ENCODE measurements around the gene PARD3B.
A peak's percentile ranks its signal among the peaks of the same experiment; 100 is the strongest.

The PARD3B gene

DNA sequence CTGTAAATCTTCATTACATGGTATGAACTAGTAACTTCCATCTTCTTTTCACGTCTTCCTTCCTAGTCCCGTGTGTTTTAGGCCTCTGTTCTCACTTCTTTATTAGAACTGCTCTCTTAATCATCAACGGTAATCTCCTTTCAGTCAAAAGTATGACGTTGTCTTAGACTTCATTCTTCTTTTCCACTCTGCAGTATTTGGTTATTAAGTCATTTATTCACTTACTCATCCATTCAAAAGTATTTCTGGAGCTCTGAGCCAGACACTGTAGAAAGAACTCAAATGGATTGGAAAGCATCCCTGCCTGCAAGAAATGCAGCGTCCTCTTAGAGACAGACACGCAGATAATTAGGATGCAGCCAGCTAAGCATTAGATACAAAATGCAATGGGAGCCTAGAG lies 642.5 kb downstream of the PARD3B start:
- H3K4me3 Mint-ChIP-seq = no peak overlapping the region
- H3K9me3 Mint-ChIP-seq = no peaks in the 10 kb centered on the region
- no peaks in the 10 kb centered on the region for H3K36me3 Mint-ChIP-seq
- no peaks in the 10 kb centered on the region for H3K27me3 Mint-ChIP-seq
- DNase-seq (no peak), ATAC-seq (replicated peaks) (no peak)
- no peak overlapping the region for H3K27ac Mint-ChIP-seq
- no peaks in the 10 kb centered on the region for H3K4me1 Mint-ChIP-seq

DNA sequence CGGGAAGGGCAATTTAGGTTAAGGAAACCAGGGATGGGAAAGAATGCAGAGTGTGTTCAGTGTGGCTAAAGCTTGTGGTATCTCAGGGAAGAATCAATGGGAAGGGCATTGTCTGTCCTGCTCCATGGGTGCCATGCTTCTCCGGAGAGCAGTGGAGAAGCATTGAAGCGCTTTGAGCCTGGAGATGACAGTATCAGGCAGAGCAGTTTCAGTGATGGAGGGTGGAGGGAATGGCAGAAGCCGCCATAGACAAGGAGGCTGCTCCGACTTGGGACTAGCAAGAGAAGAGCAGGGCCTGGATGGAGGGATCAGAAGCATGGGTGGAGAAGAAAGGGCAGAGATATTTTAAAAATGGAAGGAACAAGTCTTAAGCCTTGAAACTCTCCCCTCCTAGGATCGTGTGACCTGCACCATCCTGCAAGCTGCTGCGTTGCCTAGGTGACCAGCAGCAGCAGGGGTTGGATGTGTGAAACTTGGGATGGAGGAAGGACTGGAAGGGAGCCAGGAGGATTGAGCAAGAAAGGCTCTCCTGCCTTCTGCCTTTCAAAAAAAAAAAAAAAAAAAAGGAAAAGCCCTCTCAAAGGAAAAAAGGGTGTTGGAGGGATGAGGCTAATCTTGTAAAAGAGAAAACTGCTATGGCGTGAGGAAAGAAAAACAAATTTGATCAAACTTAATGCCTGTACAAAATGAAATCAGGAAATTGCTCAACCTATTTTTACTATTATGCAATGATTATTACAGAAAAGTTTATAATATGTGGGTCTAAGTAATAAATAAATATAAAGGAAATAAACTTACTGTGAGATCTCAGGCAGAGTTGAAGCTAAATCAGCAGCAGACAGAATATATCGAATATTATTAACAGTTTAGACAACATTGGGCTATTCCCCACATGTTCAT lies 643.2 kb downstream of the PARD3B start:
- no peaks in the 10 kb centered on the region for H3K4me1 Mint-ChIP-seq
- no peak for DNase-seq

DNA sequence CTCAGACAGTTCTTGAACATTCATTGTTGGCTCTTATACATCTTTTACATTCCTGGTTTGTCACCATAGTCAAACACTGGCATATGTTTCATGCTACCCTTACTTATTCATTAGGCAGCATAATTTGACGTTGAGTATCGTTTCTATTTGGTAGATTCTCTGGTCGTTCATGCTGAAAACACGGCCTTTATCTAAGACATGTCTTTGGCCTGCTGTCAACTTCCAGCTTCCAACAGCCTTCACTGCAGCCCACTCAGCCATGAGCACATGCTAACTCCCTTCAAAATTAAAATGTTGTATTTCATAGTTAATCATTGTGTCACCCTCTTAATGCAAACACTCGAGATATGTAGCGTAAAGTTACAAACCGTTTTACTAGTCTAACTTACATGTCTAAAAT lies 644.0 kb downstream of the PARD3B start:
- no peaks in the 10 kb centered on the region for H3K9me3 Mint-ChIP-seq
- DNase-seq (no peak), ATAC-seq (replicated peaks) (no peak)
- no peaks in the 10 kb centered on the region for H3K36me3 Mint-ChIP-seq
- no peaks in the 10 kb centered on the region for H3K4me1 Mint-ChIP-seq
- no peak overlapping the region for H3K4me3 Mint-ChIP-seq
- H3K27me3 Mint-ChIP-seq = no peaks in the 10 kb centered on the region
- no peak overlapping the region for H3K27ac Mint-ChIP-seq

More for the DNA sequence above, 643.2 kb downstream of the PARD3B start:
- no peak overlapping the region for H3K27ac Mint-ChIP-seq
- H3K4me3 Mint-ChIP-seq = no peak overlapping the region
- no peak for ATAC-seq (replicated peaks)
- H3K9me3 Mint-ChIP-seq = no peaks in the 10 kb centered on the region
- no peaks in the 10 kb centered on the region for H3K36me3 Mint-ChIP-seq
- no peaks in the 10 kb centered on the region for H3K27me3 Mint-ChIP-seq

DNA sequence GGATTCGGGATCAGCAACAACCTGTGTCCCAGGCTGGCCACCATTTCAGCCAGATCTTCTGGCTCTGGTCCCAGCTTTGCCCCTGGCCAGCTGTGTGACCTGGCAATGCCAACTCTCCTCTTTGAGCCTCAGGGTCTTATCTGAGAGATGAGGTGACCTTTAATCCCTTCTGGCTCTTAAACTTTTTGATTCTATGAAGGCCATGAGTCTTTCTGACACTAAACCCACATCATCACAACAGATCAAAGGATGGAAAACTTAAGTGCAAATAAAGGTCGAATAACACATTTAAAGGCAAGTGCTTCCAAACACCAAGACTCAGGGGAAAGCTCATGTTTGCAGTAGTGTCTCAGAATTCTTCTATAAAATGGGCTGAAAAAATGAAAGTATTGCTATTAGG lies 645.3 kb downstream of the PARD3B start:
- ATAC-seq (replicated peaks) = no peak
- Mint-ChIP-seq H3K4me1 (no peaks in the 10 kb centered on the region), H3K4me3 (no peak overlapping the region), H3K27me3 (no peaks in the 10 kb centered on the region), H3K9me3 (no peaks in the 10 kb centered on the region), H3K27ac (no peak overlapping the region), H3K36me3 (no peaks in the 10 kb centered on the region)
- no peak for DNase-seq

DNA sequence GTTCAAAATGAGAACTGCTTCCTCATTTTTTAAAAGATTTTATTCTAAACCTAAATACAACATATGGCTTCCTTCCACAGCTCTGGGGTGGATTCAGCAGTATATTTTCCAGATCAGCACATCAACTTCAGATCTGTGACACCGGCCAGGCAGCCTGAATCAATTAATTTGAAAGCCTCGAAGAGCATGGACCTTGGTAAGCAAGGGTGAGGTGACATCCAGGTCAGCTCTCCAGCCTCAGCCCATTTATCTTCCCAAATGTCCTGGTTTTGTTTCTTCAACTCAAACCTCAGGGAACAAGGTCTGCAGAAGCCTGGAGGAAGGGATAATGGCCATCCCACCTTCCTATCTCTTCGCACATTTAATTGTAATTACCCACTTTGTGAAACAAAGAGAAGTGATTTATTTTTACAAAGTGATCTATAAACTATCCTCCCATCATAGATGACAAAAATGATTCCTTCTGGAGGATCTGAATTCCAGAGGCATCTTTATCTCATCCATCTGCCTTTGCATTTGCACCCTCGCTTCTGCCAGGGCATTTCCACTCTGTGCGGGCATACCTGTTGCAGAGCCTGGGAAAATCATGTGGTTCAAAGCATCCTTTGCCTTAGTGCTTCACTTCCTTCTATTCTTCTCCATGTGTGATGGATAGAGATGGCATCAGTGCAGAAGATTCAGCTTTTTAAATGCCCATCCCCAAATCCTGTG lies 648.0 kb downstream of the PARD3B start:
- H3K4me1 Mint-ChIP-seq = peaks cover 0 to 5% of the 10 kb centered on the region in 2 donors
- no peak overlapping the region for H3K27ac Mint-ChIP-seq
- no peak for DNase-seq
- no peak for ATAC-seq (replicated peaks)
- H3K4me3 Mint-ChIP-seq = no peak overlapping the region
- no peaks in the 10 kb centered on the region for H3K9me3 Mint-ChIP-seq
- no peaks in the 10 kb centered on the region for H3K27me3 Mint-ChIP-seq
- no peaks in the 10 kb centered on the region for H3K36me3 Mint-ChIP-seq

DNA sequence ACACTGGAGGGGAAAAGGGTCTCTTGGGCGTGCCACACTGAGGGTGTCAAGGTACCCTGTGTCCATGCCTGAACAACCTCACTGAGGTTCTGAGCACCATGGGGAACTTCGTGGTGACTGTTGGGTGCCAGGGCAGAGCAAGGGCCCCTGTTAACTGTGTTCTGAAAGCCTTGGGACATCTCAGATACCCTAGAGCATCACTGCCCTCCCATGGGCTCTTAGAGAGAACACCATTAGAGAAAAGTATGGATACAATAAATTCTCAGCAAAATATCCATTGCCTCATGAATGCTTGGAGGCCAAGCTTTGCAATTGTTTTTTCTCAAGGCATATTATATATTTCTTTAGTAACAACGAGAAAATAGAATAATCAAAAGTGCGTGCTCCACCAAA lies 648.6 kb downstream of the PARD3B start:
- no peaks in the 10 kb centered on the region for H3K27me3 Mint-ChIP-seq
- ATAC-seq (replicated peaks) (peak in 1 of 2 donors; percentile 31), DNase-seq (no peak)
- no peak overlapping the region for H3K4me3 Mint-ChIP-seq
- H3K27ac Mint-ChIP-seq = no peak overlapping the region
- H3K36me3 Mint-ChIP-seq = no peaks in the 10 kb centered on the region
- peaks cover 0 to 6% of the 10 kb centered on the region in 2 donors for H3K4me1 Mint-ChIP-seq
- no peaks in the 10 kb centered on the region for H3K9me3 Mint-ChIP-seq

DNA sequence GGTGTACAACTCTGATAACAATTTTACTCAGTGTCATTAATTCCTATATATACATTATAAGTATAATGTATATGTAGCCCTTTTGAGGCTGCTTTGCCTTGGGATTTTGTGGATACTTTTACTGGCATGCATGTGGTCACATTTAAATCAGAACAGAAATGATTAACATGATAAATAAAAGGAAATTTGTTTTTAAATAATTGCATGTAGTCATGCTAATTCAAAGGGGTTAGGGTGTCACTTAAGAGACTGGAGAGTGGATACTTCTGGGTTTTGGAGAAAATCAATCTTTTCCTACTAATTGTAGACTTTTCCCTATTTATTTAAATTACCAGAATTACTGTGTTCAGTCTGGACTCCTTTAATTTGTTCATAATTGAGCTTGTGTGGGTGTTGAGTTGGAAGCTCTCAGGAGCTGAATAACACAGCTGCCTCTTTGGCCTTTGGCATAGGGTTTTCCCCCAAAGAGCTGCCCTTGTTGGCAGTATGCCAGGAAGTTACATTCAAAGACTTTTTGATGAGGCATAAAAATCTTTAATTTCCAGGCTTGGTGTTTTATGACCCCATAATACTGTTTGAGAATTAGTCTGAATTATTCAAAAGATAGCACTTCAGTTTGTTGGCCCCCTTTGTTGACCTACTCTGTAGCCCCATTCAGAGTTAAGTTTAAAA lies 652.3 kb downstream of the PARD3B start:
- no peak overlapping the region for H3K27ac Mint-ChIP-seq
- no peaks in the 10 kb centered on the region for H3K27me3 Mint-ChIP-seq
- H3K4me1 Mint-ChIP-seq = peaks cover 0 to 6% of the 10 kb centered on the region in 2 donors
- no peak overlapping the region for H3K4me3 Mint-ChIP-seq
- no peaks in the 10 kb centered on the region for H3K36me3 Mint-ChIP-seq
- peak; percentile 64 to 84 for ATAC-seq (replicated peaks)
- peak; percentile 2 for DNase-seq
- H3K9me3 Mint-ChIP-seq = no peaks in the 10 kb centered on the region

DNA sequence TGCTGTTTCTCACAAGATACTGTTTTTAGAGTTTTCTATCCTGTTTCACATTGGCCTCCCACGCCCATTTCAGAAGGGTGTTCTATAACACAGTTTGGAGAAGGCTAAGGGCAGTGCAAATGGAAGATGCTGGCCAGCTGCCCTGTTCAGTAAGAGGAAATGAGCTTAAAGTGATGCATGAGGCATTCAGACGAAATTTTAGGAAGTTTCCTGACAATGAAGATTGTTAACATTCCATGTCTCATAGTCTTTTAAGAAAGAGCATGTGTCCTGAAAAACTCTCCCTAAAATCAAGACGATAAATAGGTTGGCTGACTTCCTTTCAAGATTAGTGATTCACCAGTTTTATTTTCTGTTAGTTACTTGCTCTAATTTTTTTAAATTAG lies 652.9 kb downstream of the PARD3B start:
- peak; percentile 48 to 72 for ATAC-seq (replicated peaks)
- Mint-ChIP-seq H3K4me1 (peaks cover 0 to 6% of the 10 kb centered on the region in 2 donors), H3K27ac (no peak overlapping the region), H3K9me3 (no peaks in the 10 kb centered on the region), H3K36me3 (no peaks in the 10 kb centered on the region), H3K4me3 (no peak overlapping the region), H3K27me3 (no peaks in the 10 kb centered on the region)
- no peak for DNase-seq

DNA sequence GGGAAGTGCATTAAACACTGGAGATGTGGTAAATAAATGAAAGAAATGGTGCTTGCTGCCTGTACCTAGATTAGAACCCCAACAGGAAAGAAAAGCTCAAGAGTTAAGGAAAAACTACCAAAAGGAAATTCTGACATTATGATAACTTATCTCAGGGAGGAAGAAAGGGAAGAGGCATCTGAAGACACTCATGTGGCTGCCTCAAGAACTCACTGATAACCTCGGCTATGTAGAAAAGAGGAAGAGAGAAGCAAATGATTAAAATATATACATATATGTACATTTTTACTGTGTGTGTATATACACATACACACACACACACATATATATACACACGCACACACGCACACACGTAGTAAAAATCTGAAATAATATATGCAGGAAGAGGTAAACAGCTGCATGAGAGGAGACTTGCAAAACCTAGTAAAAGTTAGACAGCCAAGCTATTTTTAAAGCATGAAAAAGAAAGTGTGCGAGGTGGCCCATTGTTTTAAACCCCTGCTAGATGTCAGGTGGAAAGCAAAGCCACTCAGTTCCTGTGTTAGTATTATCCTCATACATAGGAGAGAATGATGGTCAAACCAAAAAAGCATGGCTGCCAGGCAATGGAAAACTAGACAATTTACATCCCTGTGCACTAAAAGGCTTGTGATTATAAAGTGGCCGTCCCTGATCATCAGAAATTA lies 654.0 kb downstream of the PARD3B start:
- Mint-ChIP-seq H3K9me3 (peaks cover 0 to 2% of the 10 kb centered on the region in 2 donors), H3K4me3 (no peak overlapping the region), H3K27me3 (no peaks in the 10 kb centered on the region), H3K36me3 (no peaks in the 10 kb centered on the region), H3K27ac (no peak overlapping the region), H3K4me1 (peaks cover 0 to 6% of the 10 kb centered on the region in 2 donors)
- DNase-seq (no peak), ATAC-seq (replicated peaks) (no peak)

DNA sequence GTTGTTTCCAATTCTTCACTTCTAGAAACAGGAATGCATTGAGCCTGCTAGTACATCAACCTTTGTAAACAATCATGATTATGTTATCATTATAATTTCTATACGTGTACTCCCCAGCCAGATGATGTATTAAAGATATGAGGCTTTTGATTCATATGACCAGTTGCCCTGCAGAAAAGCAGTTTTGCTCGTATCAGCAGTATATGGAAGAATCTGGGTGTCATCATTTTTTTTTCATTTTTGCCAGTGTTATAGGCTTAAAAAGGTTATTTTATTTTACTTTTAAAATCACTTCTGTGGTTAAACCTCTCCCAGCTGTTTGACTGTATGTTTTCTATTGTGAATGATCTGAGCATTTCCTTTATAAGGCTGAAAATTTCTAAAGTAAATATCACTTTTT lies 665.2 kb downstream of the PARD3B start:
- no peak overlapping the region for H3K27ac Mint-ChIP-seq
- no peak for ATAC-seq (replicated peaks)
- H3K27me3 Mint-ChIP-seq = no peaks in the 10 kb centered on the region
- no peaks in the 10 kb centered on the region for H3K4me1 Mint-ChIP-seq
- no peak for DNase-seq
- H3K9me3 Mint-ChIP-seq = no peaks in the 10 kb centered on the region
- H3K36me3 Mint-ChIP-seq = no peaks in the 10 kb centered on the region
- no peak overlapping the region for H3K4me3 Mint-ChIP-seq

DNA sequence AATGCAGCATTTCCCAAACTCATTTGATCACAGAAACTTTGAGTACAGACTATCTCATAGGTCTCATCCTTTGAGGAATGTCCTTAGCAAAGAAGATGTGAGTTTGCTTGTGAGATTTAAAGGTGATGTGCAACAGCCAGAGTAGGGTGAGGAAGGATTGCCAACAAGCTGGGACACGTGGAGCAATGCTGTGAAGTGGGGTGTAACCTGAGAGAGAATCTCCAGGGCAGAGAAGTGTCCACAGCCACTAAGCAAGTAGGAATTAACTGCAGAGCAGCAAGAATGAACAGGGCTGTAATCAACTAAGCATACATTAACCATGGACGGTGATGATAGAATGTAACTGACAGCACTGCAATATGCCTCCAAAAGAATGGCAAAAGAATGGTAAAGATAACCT lies 667.1 kb downstream of the PARD3B start:
- H3K4me1 Mint-ChIP-seq = no peaks in the 10 kb centered on the region
- no peak overlapping the region for H3K27ac Mint-ChIP-seq
- no peaks in the 10 kb centered on the region for H3K27me3 Mint-ChIP-seq
- no peak for DNase-seq
- H3K4me3 Mint-ChIP-seq = no peak overlapping the region
- no peak for ATAC-seq (replicated peaks)
- H3K36me3 Mint-ChIP-seq = no peaks in the 10 kb centered on the region
- no peaks in the 10 kb centered on the region for H3K9me3 Mint-ChIP-seq

DNA sequence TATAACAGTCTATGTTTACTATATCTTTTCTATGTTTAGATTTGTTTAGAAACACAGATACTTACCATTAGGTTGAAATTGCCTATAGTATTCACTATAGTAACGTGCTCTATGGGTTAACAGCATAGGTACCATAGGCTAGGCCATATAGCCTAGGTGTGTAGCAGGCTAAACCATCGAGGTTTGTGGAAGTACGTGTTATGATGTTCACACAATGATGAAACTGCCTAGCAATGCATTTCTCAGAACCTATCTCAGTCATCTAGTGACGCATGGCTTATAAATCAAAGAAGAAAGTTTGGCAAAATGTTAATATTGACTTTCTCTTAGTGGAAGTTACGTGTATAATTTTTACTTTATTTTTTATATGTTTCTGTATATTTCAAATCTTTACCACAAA lies 670.8 kb downstream of the PARD3B start:
- H3K4me3 Mint-ChIP-seq = no peak overlapping the region
- H3K9me3 Mint-ChIP-seq = no peaks in the 10 kb centered on the region
- no peaks in the 10 kb centered on the region for H3K27me3 Mint-ChIP-seq
- H3K27ac Mint-ChIP-seq = no peak overlapping the region
- H3K4me1 Mint-ChIP-seq = no peaks in the 10 kb centered on the region
- DNase-seq = no peak
- H3K36me3 Mint-ChIP-seq = no peaks in the 10 kb centered on the region
- no peak for ATAC-seq (replicated peaks)

DNA sequence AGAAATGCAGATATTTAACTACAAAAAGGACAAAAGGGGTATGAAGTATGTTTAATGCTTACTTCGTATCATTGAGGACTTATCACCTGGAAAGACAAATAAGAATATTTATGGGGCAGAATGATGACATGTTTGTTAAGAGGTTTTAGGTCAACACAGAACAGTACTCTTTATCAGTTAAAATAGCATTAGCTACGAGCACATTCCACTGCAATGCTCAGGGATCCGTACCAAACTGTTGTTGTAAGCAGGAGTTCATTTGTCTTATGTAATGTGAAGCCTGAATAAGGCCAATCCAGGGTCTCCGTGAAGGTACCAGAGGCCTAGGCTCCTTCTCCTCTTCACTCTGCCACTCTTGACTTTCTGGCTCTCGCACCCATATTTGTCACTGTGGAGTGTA lies 671.3 kb downstream of the PARD3B start:
- Mint-ChIP-seq H3K27ac (no peak overlapping the region), H3K36me3 (no peaks in the 10 kb centered on the region), H3K27me3 (no peaks in the 10 kb centered on the region), H3K4me3 (no peak overlapping the region), H3K4me1 (no peaks in the 10 kb centered on the region), H3K9me3 (no peaks in the 10 kb centered on the region)
- DNase-seq (no peak), ATAC-seq (replicated peaks) (no peak)

DNA sequence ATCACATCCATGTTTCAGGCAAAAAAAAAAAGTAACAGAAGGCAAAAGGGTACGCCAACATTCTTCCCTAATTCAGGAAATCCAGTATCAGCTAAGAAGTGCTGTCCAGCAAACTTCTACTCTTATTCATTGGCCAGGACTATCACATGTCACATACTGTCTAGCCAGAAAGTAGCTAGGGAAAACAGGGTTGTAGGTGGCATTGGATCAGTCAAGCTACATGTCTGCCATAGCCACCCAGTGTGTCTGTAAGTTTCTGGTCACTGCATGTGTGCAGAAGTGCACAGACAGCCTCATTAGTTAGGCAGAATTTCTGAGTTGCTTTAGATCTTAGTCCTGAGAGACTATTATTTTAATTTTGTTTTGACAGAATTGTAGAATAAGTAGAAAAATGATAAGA lies 671.7 kb downstream of the PARD3B start:
- DNase-seq = no peak

More for the DNA sequence above, 671.7 kb downstream of the PARD3B start:
- Mint-ChIP-seq H3K4me1 (no peaks in the 10 kb centered on the region), H3K9me3 (no peaks in the 10 kb centered on the region), H3K36me3 (no peaks in the 10 kb centered on the region), H3K27ac (no peak overlapping the region), H3K4me3 (no peak overlapping the region), H3K27me3 (no peaks in the 10 kb centered on the region)
- ATAC-seq (replicated peaks) = no peak

Data from stimulated activated naive B cell treated with anti-CD40 and anti-IgM and Interleukin-4, amounts not matched to agents 10 μg/mL and 1 μg/mL and 100 μg/mL, for 72 hours (primary cell).